Measurements from ENCODE around the gene SPECC1.

GRCh38 chr17:20084621-20085282 is 75.6 kb downstream of the SPECC1 start:
- TF ChIP-seq POLR2A (conservative IDR thresholded peaks at IDR 0.05) (no peak), YY1 (IDR thresholded peaks at IDR 0.05; ENCODE audit: borderline replicate concordance in 1 of 3, control insufficient read depth in 1 of 3, extremely low read depth in 1 of 3, insufficient read depth in 3 of 3, insufficient read length in 1 of 3, insufficient replicate concordance in 2 of 3, low read depth in 1 of 3, low read length in 2 of 3) (no peak), TRIM24 (IDR thresholded peaks at IDR 0.05) (no peak)
